ENCODE results near the gene SFRP4. TPM values are rescaled to one million over a fixed set of nuclear protein-coding genes. Genes with fewer than 3 reads are reported as not detected.
"Not testable (repeated sequence)": the region's sequence is repeated elsewhere in the genome, so short reads cannot be mapped to it uniquely, and the experiment has no call there.

The SFRP4 gene
- 0.32 and 0.43 TPM in 2 replicates for total RNA-seq

GRCh38 chr7:37916673-37917660, at the start of gene SFRP4:
TSS of gene SFRP4 (minus strand) at chr7:37916817. CDS start at chr7:37916537, 280 bp downstream.
- DNase-seq (ENCODE audit: low read depth) = peak; percentile 46
- TF ChIP-seq CTCF (IDR thresholded peaks at IDR 0.05; ENCODE audit: insufficient read depth, low read depth, low read length) = peak; percentile 63
- H3K4me3 ChIP-seq (ENCODE audit: low read depth, low read length) = peak within 1 kb of the TSS; percentile 23

- DNase-seq (ENCODE audit: low read depth) = no peak
- no peak for TF ChIP-seq CTCF (IDR thresholded peaks at IDR 0.05; ENCODE audit: insufficient read depth, low read depth, low read length)
- no peak overlapping the region for H3K4me3 ChIP-seq (ENCODE audit: low read depth, low read length)
Observed at GRCh38 chr7:37964196-37964595, 47.6 kb upstream of the SFRP4 start.

GRCh38 chr7:37961251-37961650, 44.6 kb upstream of the SFRP4 start:
- no peak for DNase-seq (ENCODE audit: low read depth)
- H3K4me3 ChIP-seq (ENCODE audit: low read depth, low read length) = no peak overlapping the region
- TF ChIP-seq CTCF (IDR thresholded peaks at IDR 0.05; ENCODE audit: insufficient read depth, low read depth, low read length) = no peak

DNA sequence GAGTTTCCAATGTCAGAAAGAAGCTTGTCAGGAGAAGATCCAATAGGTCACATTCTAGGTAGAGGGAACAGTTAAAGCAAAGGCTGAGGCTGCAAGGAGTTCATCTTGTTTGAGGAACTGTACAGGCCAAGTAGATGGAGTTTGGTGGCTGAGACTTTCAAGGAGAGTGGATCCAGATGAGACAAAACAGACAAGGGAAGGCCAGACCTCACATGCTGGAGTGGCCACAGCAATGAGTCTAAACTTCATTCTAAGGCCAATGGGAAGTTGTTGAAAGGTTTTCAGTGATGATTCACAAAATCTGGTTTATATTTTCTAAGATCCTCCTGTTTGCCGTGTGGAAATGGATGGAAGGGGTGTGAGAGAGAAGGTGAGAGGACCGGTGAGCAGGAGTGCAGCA, 43.9 kb upstream of the SFRP4 start:
- no peak for TF ChIP-seq CTCF (IDR thresholded peaks at IDR 0.05; ENCODE audit: insufficient read depth, low read depth, low read length)
- DNase-seq (ENCODE audit: low read depth) = peak; percentile 13
- H3K4me3 ChIP-seq (ENCODE audit: low read depth, low read length) = no peak overlapping the region

DNA sequence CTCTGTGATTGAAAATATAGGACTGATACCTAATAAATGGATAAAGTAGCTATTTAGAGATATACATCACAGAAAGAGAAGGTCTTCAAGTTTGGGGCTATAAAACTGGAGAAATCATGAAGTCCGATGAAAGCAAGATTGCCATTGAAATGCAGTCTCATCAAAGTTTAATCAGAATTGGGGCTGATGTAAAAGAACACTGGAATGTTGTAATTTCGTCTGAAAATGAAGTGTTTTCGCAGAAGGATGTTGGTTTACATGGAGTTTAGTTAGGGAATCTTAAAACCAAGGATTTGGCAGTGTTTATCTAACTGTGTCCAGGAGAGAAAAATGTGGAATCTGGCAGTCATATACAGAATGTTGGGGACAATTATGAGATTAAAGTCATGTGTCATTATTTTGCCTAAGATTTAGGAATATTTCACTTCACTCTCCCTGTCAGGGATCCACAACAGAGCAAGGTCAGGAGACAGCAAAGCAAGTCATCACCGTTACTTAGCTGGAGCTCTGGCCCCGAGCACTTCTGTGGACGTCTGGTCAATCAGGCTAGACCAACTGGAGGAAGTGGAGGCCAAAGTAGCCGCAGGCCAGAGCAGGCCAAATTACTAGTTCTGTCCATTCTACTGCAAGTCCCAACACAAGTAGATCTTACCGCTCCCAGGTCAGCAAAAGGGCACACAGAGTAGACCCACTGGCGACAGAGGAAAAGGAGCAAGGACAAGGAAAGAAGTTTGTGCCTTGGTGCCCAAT, 40.8 kb upstream of the SFRP4 start:
- TF ChIP-seq CTCF (IDR thresholded peaks at IDR 0.05; ENCODE audit: insufficient read depth, low read depth, low read length) = no peak
- no peak overlapping the region for H3K4me3 ChIP-seq (ENCODE audit: low read depth, low read length)
- no peak for DNase-seq (ENCODE audit: low read depth)

DNA sequence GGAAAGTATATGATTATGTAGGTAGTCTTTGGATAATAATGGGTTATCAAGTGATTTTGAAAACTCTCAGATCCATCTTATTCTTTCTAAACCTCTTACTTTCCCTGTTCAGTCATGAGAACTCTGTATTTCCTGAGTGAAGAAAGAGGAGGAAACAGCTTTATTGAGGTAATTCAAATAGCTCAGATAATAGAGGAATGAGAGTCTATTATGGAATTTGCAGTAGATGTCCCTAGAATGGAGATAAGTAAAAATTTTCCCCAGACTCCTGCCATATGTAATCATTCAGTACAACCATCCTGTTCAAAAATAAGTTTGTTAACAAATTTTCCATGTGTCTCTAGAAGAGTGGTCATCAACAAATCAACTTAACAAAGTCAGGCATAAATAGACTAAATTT, 40.2 kb upstream of the SFRP4 start:
- no peak overlapping the region for H3K4me3 ChIP-seq (ENCODE audit: low read depth, low read length)
- no peak for TF ChIP-seq CTCF (IDR thresholded peaks at IDR 0.05; ENCODE audit: insufficient read depth, low read depth, low read length)
- no peak for DNase-seq (ENCODE audit: low read depth)

GRCh38 chr7:37954217-37954616, 37.6 kb upstream of the SFRP4 start:
- not testable (repeated sequence) for H3K4me3 ChIP-seq (ENCODE audit: low read depth, low read length); DNase-seq (ENCODE audit: low read depth)
